ENCODE results near the gene MPL. TPM values are rescaled to one million over a fixed set of nuclear protein-coding genes. Genes with fewer than 3 reads are reported as not detected.

Gene MPL
- total and polyA plus RNA-seq, 2 of the 8 experiments (the other 6 are each of a cell fraction or from before 2014, with no cell fraction given), result 0.08 TPM; not detected in 1

DNA sequence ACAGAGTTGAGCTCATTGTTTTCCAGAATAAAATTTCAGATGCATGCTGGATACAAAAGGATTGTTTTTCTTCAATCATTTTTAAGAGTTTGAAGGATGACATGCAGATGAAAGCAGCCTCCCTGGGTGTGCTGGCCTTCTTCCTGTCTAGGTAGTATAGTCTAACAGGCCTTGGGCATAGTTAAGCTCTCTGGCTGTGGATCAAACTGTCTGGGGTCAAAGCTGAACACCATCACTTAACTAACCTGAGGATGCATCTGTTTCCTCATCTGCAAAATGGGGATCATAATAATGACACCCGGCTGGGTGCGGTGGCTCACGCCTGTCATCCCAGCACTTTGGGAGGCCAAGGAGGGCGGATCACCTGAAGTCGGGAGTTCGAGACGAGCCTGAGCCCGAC is 42.9 kb upstream of the MPL start:
- Histone ChIP-seq H3K56ac (replicated peaks; ENCODE audit: insufficient read length, low read depth, low read length) (no peak overlapping the region), H3K4ac (replicated peaks; ENCODE audit: insufficient read length, low read depth, low read length) (no peak overlapping the region), H3K79me2 (ENCODE audit: control insufficient read depth in 1 of 2, insufficient read depth in 2 of 2, low read length in 2 of 2) (no peaks in the 10 kb centered on the region), H3K27ac (ENCODE audit: low read depth, low read length) (no peak overlapping the region), H2BK12ac (ENCODE audit: low read depth, low read length) (no peak overlapping the region), H3K79me1 (ENCODE audit: low read depth, low read length) (no peaks in the 10 kb centered on the region), H3K9me3 (ENCODE audit: insufficient read depth in 2 of 2, low read depth in 1 of 2, low read length in 1 of 2) (no peaks in the 10 kb centered on the region), H2BK5ac (ENCODE audit: low read depth, low read length) (no peak overlapping the region), H2AFZ (ENCODE audit: low read length) (no peak overlapping the region), H2BK20ac (ENCODE audit: low read length) (peak overlapping the region; percentile 63; the same call in 1 of the 2 replicates), H3K4me1 (replicated peaks in 1 of 4; ENCODE audit: control insufficient read depth in 3 of 4, insufficient read depth in 4 of 4, low read length in 3 of 4) (peaks cover 0 to 8% (median 4%) of the 10 kb centered on the region in 4 experiments; a peak in 4 of 7 replicates), H3K27me3 (replicated peaks in 1 of 4; ENCODE audit: control insufficient read depth in 3 of 4, extremely low read depth in 1 of 4, insufficient read depth in 3 of 4, low read length in 3 of 4) (no peaks in the 10 kb centered on the region), H3K4me2 (ENCODE audit: insufficient read depth in 1 of 2, low read depth in 2 of 2, low read length in 2 of 2) (no peak overlapping the region), H3K18ac (ENCODE audit: extremely low read depth, low read length) (no peak overlapping the region), H3K36me3 (ENCODE audit: control insufficient read depth in 2 of 4, insufficient read depth in 4 of 4, low read length in 3 of 4) (no peaks in the 10 kb centered on the region), H4K20me1 (replicated peaks in 1 of 2; ENCODE audit: control insufficient read depth in 1 of 2, insufficient read depth in 2 of 2, low read length in 2 of 2) (no peaks in the 10 kb centered on the region), H3K9ac (replicated peaks in 1 of 4; ENCODE audit: extremely low read depth in 1 of 4, low read depth in 3 of 4, low read length in 3 of 4) (no peak overlapping the region), H4K8ac (ENCODE audit: extremely low read depth, insufficient read depth, low read length) (no peak overlapping the region), H3K14ac (ENCODE audit: insufficient read length) (no peak overlapping the region), H2AK5ac (ENCODE audit: low read depth, low read length) (no peak overlapping the region), H2BK15ac (ENCODE audit: low read length) (no peak overlapping the region), H3K4me3 (ENCODE audit: extremely low read depth in 1 of 4, insufficient read depth in 2 of 4, low read depth in 3 of 4, low read length in 4 of 4) (no peak overlapping the region), H2BK120ac (replicated peaks; ENCODE audit: low read depth, low read length) (no peak overlapping the region), H4K5ac (ENCODE audit: insufficient read length, low read depth, low read length) (no peak overlapping the region), H3K23me2 (ENCODE audit: low read depth, low read length) (no peaks in the 10 kb centered on the region; the same call in 1 of the 2 replicates), H3K23ac (ENCODE audit: insufficient read length) (no peak overlapping the region), H4K91ac (replicated peaks; ENCODE audit: insufficient read length, low read length) (no peak overlapping the region)
- POLR2A ChIA-PET (ENCODE audit: partially characterized antibody), result interaction anchor here (1.7 to 2.6 kb wide), 3 partner anchors 9 to 24 kb away, joined by 5 to 15 read pairs (median 7); partner anchors contain the start of genes C1orf210 and TMEM125
- CTCF ChIA-PET (ENCODE audit: partially characterized antibody), result interaction anchor here (1.1 to 3.1 kb wide), 4 partner anchors 10 to 119 kb away, joined by 3 to 26 read pairs (median 6); partner anchors contain the start of gene C1orf210
- FAIRE-seq (no peak), DNase-seq (ENCODE audit: low read depth in 1 of 2, low spot score in 2 of 2) (no peak)
- WGBS, 2 experiments (ENCODE audit: extremely low coverage in 1 of 2, insufficient coverage in 1 of 2, insufficient read length in 1 of 2, insufficient replicate concordance in 2 of 2, low coverage in 1 of 2, low lambda C conversion rate in 2 of 2, missing lambda C conversion rate in 1 of 2), result 92% methylated on average over 8 of the region's 8 CpGs; no CpG with 5 or more reads in 1 of the 2 experiments
- TF ChIP-seq MAFK (IDR thresholded peaks at IDR 0.05; ENCODE audit: low read depth, low read length), result no peak
- TF ChIP-seq RFX5 (IDR thresholded peaks at IDR 0.05; ENCODE audit: borderline replicate concordance, low read depth, low read length), result no peak
- TF ChIP-seq SP4 (IDR thresholded peaks at IDR 0.05; ENCODE audit: low read length), result no peak
- TF ChIP-seq, protein P1, sequence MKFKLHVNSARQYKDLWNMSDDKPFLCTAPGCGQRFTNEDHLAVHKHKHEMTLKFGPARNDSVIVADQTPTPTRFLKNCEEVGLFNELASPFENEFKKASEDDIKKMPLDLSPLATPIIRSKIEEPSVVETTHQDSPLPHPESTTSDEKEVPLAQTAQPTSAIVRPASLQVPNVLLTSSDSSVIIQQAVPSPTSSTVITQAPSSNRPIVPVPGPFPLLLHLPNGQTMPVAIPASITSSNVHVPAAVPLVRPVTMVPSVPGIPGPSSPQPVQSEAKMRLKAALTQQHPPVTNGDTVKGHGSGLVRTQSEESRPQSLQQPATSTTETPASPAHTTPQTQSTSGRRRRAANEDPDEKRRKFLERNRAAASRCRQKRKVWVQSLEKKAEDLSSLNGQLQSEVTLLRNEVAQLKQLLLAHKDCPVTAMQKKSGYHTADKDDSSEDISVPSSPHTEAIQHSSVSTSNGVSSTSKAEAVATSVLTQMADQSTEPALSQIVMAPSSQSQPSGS (IDR thresholded peaks at IDR 0.05; ENCODE audit: low read length), result no peak
- no peak for TF ChIP-seq SIX5 (IDR thresholded peaks at IDR 0.05; ENCODE audit: low read depth, low read length)
- no peak for TF ChIP-seq FOSL1 (IDR thresholded peaks at IDR 0.05; ENCODE audit: insufficient read depth, low read depth, low read length)
- no peak for TF ChIP-seq SP1 (IDR thresholded peaks at IDR 0.05; ENCODE audit: low read depth, low read length)
- no peak for TF ChIP-seq BRCA1 (IDR thresholded peaks at IDR 0.05; ENCODE audit: low read depth, low read length)
- TF ChIP-seq BCL11A (IDR thresholded peaks at IDR 0.05; ENCODE audit: low read depth in 2 of 2, low read length in 2 of 2), result no peak
- no peak for TF ChIP-seq POLR2A (IDR thresholded peaks at IDR 0.05; ENCODE audit: control extremely low read depth in 1 of 2, low read depth in 2 of 2, low read length in 2 of 2)
- no peak for TF ChIP-seq CBX8 (IDR thresholded peaks at IDR 0.05; ENCODE audit: borderline replicate concordance, low read depth, low read length)
- no peak for TF ChIP-seq TAF7 (optimal IDR thresholded peaks at IDR 0.05; ENCODE audit: borderline replicate concordance, low read depth, low read length)
- TF ChIP-seq CHD1 (IDR thresholded peaks at IDR 0.05; ENCODE audit: low read depth, low read length), result no peak
- TF ChIP-seq SRF (IDR thresholded peaks at IDR 0.05; ENCODE audit: low read depth, low read length), result no peak
